ENCODE results near the gene HUS1.

- TF ChIP-seq, protein P1, sequence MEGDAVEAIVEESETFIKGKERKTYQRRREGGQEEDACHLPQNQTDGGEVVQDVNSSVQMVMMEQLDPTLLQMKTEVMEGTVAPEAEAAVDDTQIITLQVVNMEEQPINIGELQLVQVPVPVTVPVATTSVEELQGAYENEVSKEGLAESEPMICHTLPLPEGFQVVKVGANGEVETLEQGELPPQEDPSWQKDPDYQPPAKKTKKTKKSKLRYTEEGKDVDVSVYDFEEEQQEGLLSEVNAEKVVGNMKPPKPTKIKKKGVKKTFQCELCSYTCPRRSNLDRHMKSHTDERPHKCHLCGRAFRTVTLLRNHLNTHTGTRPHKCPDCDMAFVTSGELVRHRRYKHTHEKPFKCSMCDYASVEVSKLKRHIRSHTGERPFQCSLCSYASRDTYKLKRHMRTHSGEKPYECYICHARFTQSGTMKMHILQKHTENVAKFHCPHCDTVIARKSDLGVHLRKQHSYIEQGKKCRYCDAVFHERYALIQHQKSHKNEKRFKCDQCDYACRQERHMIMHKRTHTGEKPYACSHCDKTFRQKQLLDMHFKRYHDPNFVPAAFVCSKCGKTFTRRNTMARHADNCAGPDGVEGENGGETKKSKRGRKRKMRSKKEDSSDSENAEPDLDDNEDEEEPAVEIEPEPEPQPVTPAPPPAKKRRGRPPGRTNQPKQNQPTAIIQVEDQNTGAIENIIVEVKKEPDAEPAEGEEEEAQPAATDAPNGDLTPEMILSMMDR (IDR thresholded peaks at IDR 0.05), result no peak
- TF ChIP-seq POLR2A (IDR thresholded peaks at IDR 0.05), result no peak
Measured at GRCh38 chr7:47967708-47968107, 11.7 kb downstream of the HUS1 start.

Measured in adrenal gland (tissue), 5 donors.